ENCODE data around the gene C1orf105.

Gene C1orf105

GRCh38 chr1:172468296-172468695, 47.8 kb downstream of the C1orf105 start:
- no peak for TF ChIP-seq CTCF (IDR thresholded peaks at IDR 0.05; ENCODE audit: low read depth, low read length)
- H3K4me3 ChIP-seq (ENCODE audit: low read depth, low read length), result no peak overlapping the region

GRCh38 chr1:172469717-172470116, 49.2 kb downstream of the C1orf105 start:
- no peak overlapping the region for H3K4me3 ChIP-seq (ENCODE audit: low read depth, low read length)
- no peak for TF ChIP-seq CTCF (IDR thresholded peaks at IDR 0.05; ENCODE audit: low read depth, low read length)

- no peak for TF ChIP-seq CTCF (IDR thresholded peaks at IDR 0.05; ENCODE audit: low read depth, low read length)
- H3K4me3 ChIP-seq (ENCODE audit: low read depth, low read length), result no peak overlapping the region
Measured at GRCh38 chr1:172470149-172470548, 49.7 kb downstream of the C1orf105 start.

- no peak for TF ChIP-seq CTCF (IDR thresholded peaks at IDR 0.05; ENCODE audit: low read depth, low read length)
Measured at GRCh38 chr1:172471666-172472065, 51.2 kb downstream of the C1orf105 start.

GRCh38 chr1:172472495-172472894, 52.0 kb downstream of the C1orf105 start:
- H3K4me3 ChIP-seq (ENCODE audit: low read depth, low read length), result no peak overlapping the region
- no peak for TF ChIP-seq CTCF (IDR thresholded peaks at IDR 0.05; ENCODE audit: low read depth, low read length)

More at GRCh38 chr1:172471666-172472065, 51.2 kb downstream of the C1orf105 start:
- H3K4me3 ChIP-seq (ENCODE audit: low read depth, low read length), result no peak overlapping the region

- TF ChIP-seq CTCF (IDR thresholded peaks at IDR 0.05; ENCODE audit: low read depth, low read length), result no peak
- no peak overlapping the region for H3K4me3 ChIP-seq (ENCODE audit: low read depth, low read length)
Measured at GRCh38 chr1:172473302-172473701, 52.8 kb downstream of the C1orf105 start.

GRCh38 chr1:172473842-172474241, 53.4 kb downstream of the C1orf105 start:
- TF ChIP-seq CTCF (IDR thresholded peaks at IDR 0.05; ENCODE audit: low read depth, low read length), result no peak
- no peak overlapping the region for H3K4me3 ChIP-seq (ENCODE audit: low read depth, low read length)
